Upper lobe of right lung (tissue), 1 donor: ENCODE data around the gene RAPGEF6. TPM values are rescaled to one million over a fixed set of nuclear protein-coding genes. Genes with fewer than 3 reads are reported as not detected.

Experiments used
- ATAC-seq: fragments of 200-7000 bp; cut with Tn5 transposase; one replicate; pipeline ENCODE4 v1.9.1; 2020; ENCODE audit warnings: mild to moderate bottlenecking, moderate library complexity
- DNase-seq: peaks from one replicate; pipeline ENCODE4 v3.0.0-alpha.2; 2020
- H3K27ac ChIP-seq: fragments of 200-600 bp; one replicate; pipeline ENCODE4 v1.8.0; 2022
- H3K27me3 ChIP-seq: fragments of 200-600 bp; one replicate; pipeline ENCODE4 v1.8.0; 2022; ENCODE audit warnings: mild to moderate bottlenecking
- H3K36me3 ChIP-seq: fragments of 200-600 bp; one replicate; pipeline ENCODE4 v1.8.0; 2022
- H3K4me1 ChIP-seq: fragments of 200-600 bp; one replicate; pipeline ENCODE4 v1.8.0; 2022
- H3K4me3 ChIP-seq: fragments of 200-600 bp; one replicate; pipeline ENCODE4 v1.8.0; 2022; ENCODE audit warnings: mild to moderate bottlenecking
- H3K9me3 ChIP-seq: fragments of 200-600 bp; one replicate; pipeline ENCODE4 v1.8.0; 2022
- CTCF ChIP-seq: fragments of 200-600 bp; IDR thresholded peaks from one replicate; pipeline ENCODE4 v1.8.0; 2022; ENCODE audit warnings: antibody characterized with exemption
- intact Hi-C: fragments of 100-400 bp; cut with DNase I; formaldehyde crosslinking; loops from one replicate; pipeline ENCODE4 v1.11.0; 2022
- total RNA-seq: library from RNA; stranded (reverse); fragmentation: NEBNext Ultra II Directional; extraction: Animal tissue kit (Norgen Biotek cat#: 25700); gene quantifications from one replicate; pipeline ENCODE4 v1.2.1, GENCODE V29; 2021
- donor health status: DM: no; HTN: yes; CAD: no; lungs with severe emphysema.

The RAPGEF6 gene
- total RNA-seq, 1 donor from 2014 or later, result 27.2 TPM

- DNase-seq (no peak), ATAC-seq (no peak)
- no peak for TF ChIP-seq CTCF
- Histone ChIP-seq H3K27ac (no peak overlapping the region), H3K4me1 (no peaks in the 10 kb centered on the region), H3K9me3 (no peaks in the 10 kb centered on the region), H3K36me3 (peaks cover 63% of the 10 kb centered on the region), H3K27me3 (no peaks in the 10 kb centered on the region), H3K4me3 (no peak overlapping the region)
- intact Hi-C loops, result no loop called here
Measured at GRCh38 chr5:131649161-131649560, 14.1 kb upstream of the RAPGEF6 start.

GRCh38 chr5:131647048-131647769 lies 12.2 kb upstream of the RAPGEF6 start:
- Histone ChIP-seq H3K9me3 (no peaks in the 10 kb centered on the region), H3K4me1 (no peaks in the 10 kb centered on the region), H3K27ac (no peak overlapping the region), H3K27me3 (no peaks in the 10 kb centered on the region), H3K36me3 (peaks cover 55% of the 10 kb centered on the region), H3K4me3 (no peak overlapping the region)
- ATAC-seq (no peak), DNase-seq (no peak)
- no peak for TF ChIP-seq CTCF
- intact Hi-C loops, result no loop called here

GRCh38 chr5:131644822-131645221 lies 9.8 kb upstream of the RAPGEF6 start:
- intact Hi-C loops, result no loop called here
- no peaks in the 10 kb centered on the region for H3K27me3 ChIP-seq
- TF ChIP-seq CTCF, result no peak
- no peaks in the 10 kb centered on the region for H3K4me1 ChIP-seq
- no peak overlapping the region for H3K4me3 ChIP-seq
- ATAC-seq, result no peak
- no peak overlapping the region for H3K27ac ChIP-seq
- DNase-seq, result no peak
- peaks cover 33% of the 10 kb centered on the region for H3K36me3 ChIP-seq
- no peaks in the 10 kb centered on the region for H3K9me3 ChIP-seq

- intact Hi-C loops, result no loop called here
- H3K27me3 ChIP-seq, result no peaks in the 10 kb centered on the region
- no peak overlapping the region for H3K4me3 ChIP-seq
- TF ChIP-seq CTCF, result no peak
- no peak overlapping the region for H3K27ac ChIP-seq
- H3K9me3 ChIP-seq, result no peaks in the 10 kb centered on the region
- H3K36me3 ChIP-seq, result peaks cover 31% of the 10 kb centered on the region
- ATAC-seq (no peak), DNase-seq (no peak)
- no peaks in the 10 kb centered on the region for H3K4me1 ChIP-seq
Measured at GRCh38 chr5:131644370-131644769, 9.3 kb upstream of the RAPGEF6 start.

GRCh38 chr5:131641494-131641893 lies 6.5 kb upstream of the RAPGEF6 start:
- H3K9me3 ChIP-seq, result no peaks in the 10 kb centered on the region
- H3K36me3 ChIP-seq, result peaks cover 15% of the 10 kb centered on the region
- H3K4me3 ChIP-seq, result no peak overlapping the region
- TF ChIP-seq CTCF, result no peak
- no peaks in the 10 kb centered on the region for H3K4me1 ChIP-seq
- DNase-seq (no peak), ATAC-seq (no peak)
- no peaks in the 10 kb centered on the region for H3K27me3 ChIP-seq
- H3K27ac ChIP-seq, result no peak overlapping the region
- intact Hi-C loops, result no loop called here
